ENCODE measurements around the gene MFSD11.
A peak's percentile ranks its signal among the peaks of the same experiment; 100 is the strongest.
"Not testable (repeated sequence)": the region's sequence is repeated elsewhere in the genome, so short reads cannot be mapped to it uniquely, and the experiment has no call there.

The MFSD11 gene

GRCh38 chr17:76737676-76738467 is at the start of gene MFSD11:
MFSD11 (plus strand) TSS chr17:76738119; CDS start chr17:76738353, 234 bp downstream.
- DNase-seq = peak; percentile 92

- DNase-seq = no peak
Measured at GRCh38 chr17:76688165-76688622, 49.7 kb upstream of the MFSD11 start.

GRCh38 chr17:76689859-76690258 is 48.1 kb upstream of the MFSD11 start:
- DNase-seq = no peak

- DNase-seq = no peak
Measured at GRCh38 chr17:76690596-76691280, 47.2 kb upstream of the MFSD11 start.

GRCh38 chr17:76691379-76692191 is 46.3 kb upstream of the MFSD11 start:
- no peak for DNase-seq

GRCh38 chr17:76695059-76695831 is 42.7 kb upstream of the MFSD11 start:
- DNase-seq = no peak

- DNase-seq = no peak
Measured at GRCh38 chr17:76696763-76697701, 40.9 kb upstream of the MFSD11 start.

GRCh38 chr17:76697702-76698465 is 40.0 kb upstream of the MFSD11 start:
- no peak for DNase-seq

- not testable (repeated sequence) for DNase-seq
Measured at GRCh38 chr17:76698466-76698977, 39.4 kb upstream of the MFSD11 start.

GRCh38 chr17:76700270-76700616 is 37.7 kb upstream of the MFSD11 start:
- DNase-seq = no peak

GRCh38 chr17:76700617-76701470 is 37.1 kb upstream of the MFSD11 start:
- no peak for DNase-seq

- DNase-seq = no peak
Measured at GRCh38 chr17:76701471-76701967, 36.4 kb upstream of the MFSD11 start.

- DNase-seq = no peak
Measured at GRCh38 chr17:76702076-76702475, 35.8 kb upstream of the MFSD11 start.

GRCh38 chr17:76702941-76703637 is 34.8 kb upstream of the MFSD11 start:
- DNase-seq = no peak

GRCh38 chr17:76704805-76705204 is 33.1 kb upstream of the MFSD11 start:
- no peak for DNase-seq

- no peak for DNase-seq
Measured at GRCh38 chr17:76706817-76707216, 31.1 kb upstream of the MFSD11 start.

GRCh38 chr17:76707985-76708807 is 29.7 kb upstream of the MFSD11 start:
- no peak for DNase-seq

Data from NCI-H1048 (cell line).